Suprapubic skin (tissue), 4 donors: ENCODE data around the gene GGCX.
"Not testable (repeated sequence)": the region's sequence is repeated elsewhere in the genome, so short reads cannot be mapped to it uniquely, and the experiment has no call there.

Experiments
- CTCF ChIP-seq, 2 donors: fragments of 200-600 bp in 1 of 2; fragments of 450-650 bp in 1 of 2; sonication (generic) in 1 of 2; IDR thresholded peaks; one replicate each; pipeline ENCODE4 v1.5.1; 2016 to 2019; ENCODE audit warnings: antibody characterized with exemption in 2 of 2, mild to moderate bottlenecking in 1 of 2, moderate library complexity in 1 of 2
- EP300 ChIP-seq: sonication (generic); formaldehyde crosslinking; IDR thresholded peaks from one replicate; pipeline ENCODE4 v1.6.1; 2017; ENCODE audit warnings: antibody characterized with exemption
- POLR2A ChIP-seq, 2 donors: fragments of 450-650 bp; IDR thresholded peaks; one replicate each; pipeline ENCODE4 v1.6.1; 2017; ENCODE audit warnings: antibody characterized with exemption in 2 of 2, mild to moderate bottlenecking in 2 of 2, moderate library complexity in 2 of 2
- POLR2AphosphoS5 ChIP-seq, 3 donors: sonication (generic); formaldehyde crosslinking; IDR thresholded peaks; one replicate each; pipeline ENCODE4 v1.6.1; 2017; ENCODE audit warnings: antibody characterized with exemption in 3 of 3

GRCh38 chr2:85592299-85592698 lies 31.0 kb upstream of the GGCX start:
- not testable (repeated sequence) for TF ChIP-seq CTCF (IDR thresholded peaks at IDR 0.05); POLR2AphosphoS5 (IDR thresholded peaks at IDR 0.05); POLR2A (IDR thresholded peaks at IDR 0.05); EP300
